ENCODE measurements around the gene SMYD1. TPM values are rescaled to one million over a fixed set of nuclear protein-coding genes. Genes with fewer than 3 reads are reported as not detected.

Gene SMYD1
- total RNA-seq, 2 experiments from 2014 or later: not detected

GRCh38 chr2:88091943-88092342 is 24.3 kb downstream of the SMYD1 start:
- DNase-seq: no peak
- no peaks in the 10 kb centered on the region for H3K36me3 Mint-ChIP-seq (ENCODE audit: low read depth)
- CTCF ChIA-PET: interaction anchor here (0.9 kb wide), 1 partner anchor 31 kb away, joined by 3 read pairs; no protein-coding TSS in a partner anchor
- H3K4me3 Mint-ChIP-seq: no peak overlapping the region
- H3K27me3 Mint-ChIP-seq (ENCODE audit: low read depth): no peaks in the 10 kb centered on the region
- H3K27ac Mint-ChIP-seq: no peak overlapping the region
- intact Hi-C loops (cut with micrococcal nuclease): loop anchor here (2.0 kb wide), 1 partner anchor 31 kb away; no protein-coding TSS in a partner anchor
- no peaks in the 10 kb centered on the region for H3K9me3 Mint-ChIP-seq
- H3K4me1 Mint-ChIP-seq (ENCODE audit: low read depth): peaks cover 22% of the 10 kb centered on the region

- CTCF ChIA-PET: interaction anchor here (0.9 kb wide), 1 partner anchor 32 kb away, joined by 3 read pairs; no protein-coding TSS in a partner anchor
These were observed 25.1 kb downstream of the SMYD1 start for GRCh38 chr2:88092773-88093172.

GRCh38 chr2:88095022-88095421 is 27.4 kb downstream of the SMYD1 start:
- Mint-ChIP-seq H3K9me3 (no peaks in the 10 kb centered on the region), H3K27me3 (ENCODE audit: low read depth) (no peaks in the 10 kb centered on the region), H3K4me3 (no peak overlapping the region), H3K27ac (no peak overlapping the region), H3K4me1 (ENCODE audit: low read depth) (peaks cover 18% of the 10 kb centered on the region), H3K36me3 (ENCODE audit: low read depth) (no peaks in the 10 kb centered on the region)
- no peak for DNase-seq
- intact Hi-C loops (cut with micrococcal nuclease): no loop called here
- CTCF ChIA-PET: no interaction called here

More at GRCh38 chr2:88092773-88093172, 25.1 kb downstream of the SMYD1 start:
- Mint-ChIP-seq H3K9me3 (no peaks in the 10 kb centered on the region), H3K27me3 (ENCODE audit: low read depth) (no peaks in the 10 kb centered on the region), H3K4me1 (ENCODE audit: low read depth) (peaks cover 22% of the 10 kb centered on the region), H3K4me3 (no peak overlapping the region), H3K36me3 (ENCODE audit: low read depth) (no peaks in the 10 kb centered on the region), H3K27ac (no peak overlapping the region)
- intact Hi-C loops (cut with micrococcal nuclease): no loop called here
- DNase-seq: no peak

GRCh38 chr2:88096708-88097107 is 29.1 kb downstream of the SMYD1 start:
- Mint-ChIP-seq H3K27me3 (ENCODE audit: low read depth) (no peaks in the 10 kb centered on the region), H3K36me3 (ENCODE audit: low read depth) (no peaks in the 10 kb centered on the region), H3K4me3 (no peak overlapping the region), H3K4me1 (ENCODE audit: low read depth) (peaks cover 3% of the 10 kb centered on the region), H3K27ac (no peak overlapping the region), H3K9me3 (no peaks in the 10 kb centered on the region)
- DNase-seq: no peak
- intact Hi-C loops (cut with micrococcal nuclease): no loop called here
- CTCF ChIA-PET: interaction anchor here (0.7 to 1.4 kb wide), 2 partner anchors 36 to 63 kb away, joined by 4 to 6 read pairs; no protein-coding TSS in a partner anchor

- no peaks in the 10 kb centered on the region for H3K9me3 Mint-ChIP-seq
- H3K4me1 Mint-ChIP-seq (ENCODE audit: low read depth): peaks cover 2% of the 10 kb centered on the region
- H3K4me3 Mint-ChIP-seq: no peak overlapping the region
- no peaks in the 10 kb centered on the region for H3K27me3 Mint-ChIP-seq (ENCODE audit: low read depth)
- DNase-seq: no peak
- intact Hi-C loops (cut with micrococcal nuclease): no loop called here
- CTCF ChIA-PET: no interaction called here
- no peaks in the 10 kb centered on the region for H3K36me3 Mint-ChIP-seq (ENCODE audit: low read depth)
- H3K27ac Mint-ChIP-seq: no peak overlapping the region
These were observed 29.6 kb downstream of the SMYD1 start for GRCh38 chr2:88097192-88097591.

- Mint-ChIP-seq H3K27ac (no peak overlapping the region), H3K4me3 (no peak overlapping the region), H3K4me1 (ENCODE audit: low read depth) (peaks cover under 1% of the 10 kb centered on the region), H3K9me3 (no peaks in the 10 kb centered on the region), H3K36me3 (ENCODE audit: low read depth) (no peaks in the 10 kb centered on the region), H3K27me3 (ENCODE audit: low read depth) (no peaks in the 10 kb centered on the region)
- CTCF ChIA-PET: no interaction called here
- no peak for DNase-seq
- intact Hi-C loops (cut with micrococcal nuclease): no loop called here
These were observed 30.4 kb downstream of the SMYD1 start for GRCh38 chr2:88097891-88098557.

- no peaks in the 10 kb centered on the region for H3K36me3 Mint-ChIP-seq (ENCODE audit: low read depth)
- intact Hi-C loops (cut with micrococcal nuclease): no loop called here
These were observed 30.9 kb downstream of the SMYD1 start for GRCh38 chr2:88098558-88098900.

GRCh38 chr2:88099798-88100488 is 32.3 kb downstream of the SMYD1 start:
- no peak overlapping the region for H3K4me3 Mint-ChIP-seq
- no peaks in the 10 kb centered on the region for H3K36me3 Mint-ChIP-seq (ENCODE audit: low read depth)
- H3K27me3 Mint-ChIP-seq (ENCODE audit: low read depth): no peaks in the 10 kb centered on the region
- no peak overlapping the region for H3K27ac Mint-ChIP-seq
- intact Hi-C loops (cut with micrococcal nuclease): no loop called here
- no peaks in the 10 kb centered on the region for H3K4me1 Mint-ChIP-seq (ENCODE audit: low read depth)
- no peak for DNase-seq
- H3K9me3 Mint-ChIP-seq: no peaks in the 10 kb centered on the region
- CTCF ChIA-PET: interaction anchor here (0.6 to 1.1 kb wide), 2 partner anchors 40 to 1397 kb away, joined by 5 to 7 read pairs; no protein-coding TSS in a partner anchor

More at GRCh38 chr2:88098558-88098900, 30.9 kb downstream of the SMYD1 start:
- CTCF ChIA-PET: no interaction called here
- Mint-ChIP-seq H3K4me1 (ENCODE audit: low read depth) (no peaks in the 10 kb centered on the region), H3K27me3 (ENCODE audit: low read depth) (no peaks in the 10 kb centered on the region), H3K4me3 (no peak overlapping the region), H3K9me3 (no peaks in the 10 kb centered on the region), H3K27ac (no peak overlapping the region)
- DNase-seq: no peak

GRCh38 chr2:88100489-88100858 is 32.8 kb downstream of the SMYD1 start:
- no peak overlapping the region for H3K4me3 Mint-ChIP-seq
- DNase-seq: no peak
- no peak overlapping the region for H3K27ac Mint-ChIP-seq
- CTCF ChIA-PET: interaction anchor here (0.6 to 1.1 kb wide), 2 partner anchors 40 to 1397 kb away, joined by 5 to 7 read pairs; no protein-coding TSS in a partner anchor
- intact Hi-C loops (cut with micrococcal nuclease): no loop called here
- no peaks in the 10 kb centered on the region for H3K36me3 Mint-ChIP-seq (ENCODE audit: low read depth)
- H3K27me3 Mint-ChIP-seq (ENCODE audit: low read depth): no peaks in the 10 kb centered on the region
- H3K4me1 Mint-ChIP-seq (ENCODE audit: low read depth): no peaks in the 10 kb centered on the region
- H3K9me3 Mint-ChIP-seq: no peaks in the 10 kb centered on the region

- Mint-ChIP-seq H3K36me3 (ENCODE audit: low read depth) (no peaks in the 10 kb centered on the region), H3K4me3 (no peak overlapping the region), H3K9me3 (no peaks in the 10 kb centered on the region), H3K4me1 (ENCODE audit: low read depth) (no peaks in the 10 kb centered on the region), H3K27ac (no peak overlapping the region), H3K27me3 (ENCODE audit: low read depth) (no peaks in the 10 kb centered on the region)
- CTCF ChIA-PET: interaction anchor here (0.5 to 1.9 kb wide), 2 partner anchors 48 to 1593 kb away, joined by 4 to 7 read pairs; no protein-coding TSS in a partner anchor
- DNase-seq: no peak
- intact Hi-C loops (cut with micrococcal nuclease): no loop called here
These were observed 41.2 kb downstream of the SMYD1 start for GRCh38 chr2:88108796-88109195.

- Mint-ChIP-seq H3K27me3 (ENCODE audit: low read depth) (no peaks in the 10 kb centered on the region), H3K36me3 (ENCODE audit: low read depth) (no peaks in the 10 kb centered on the region), H3K4me1 (ENCODE audit: low read depth) (no peaks in the 10 kb centered on the region), H3K27ac (no peak overlapping the region), H3K4me3 (no peak overlapping the region), H3K9me3 (no peaks in the 10 kb centered on the region)
- intact Hi-C loops (cut with micrococcal nuclease): no loop called here
- no peak for DNase-seq
- CTCF ChIA-PET: no interaction called here
These were observed 43.2 kb downstream of the SMYD1 start for GRCh38 chr2:88110830-88111229.

GRCh38 chr2:88113069-88113468 is 45.4 kb downstream of the SMYD1 start:
- intact Hi-C loops (cut with micrococcal nuclease): no loop called here
- CTCF ChIA-PET: no interaction called here
- Mint-ChIP-seq H3K27me3 (ENCODE audit: low read depth) (no peaks in the 10 kb centered on the region), H3K9me3 (no peaks in the 10 kb centered on the region), H3K27ac (no peak overlapping the region), H3K4me1 (ENCODE audit: low read depth) (no peaks in the 10 kb centered on the region), H3K36me3 (ENCODE audit: low read depth) (no peaks in the 10 kb centered on the region), H3K4me3 (no peak overlapping the region)
- no peak for DNase-seq

- Mint-ChIP-seq H3K4me1 (ENCODE audit: low read depth) (no peaks in the 10 kb centered on the region), H3K9me3 (no peaks in the 10 kb centered on the region), H3K27ac (no peak overlapping the region), H3K36me3 (ENCODE audit: low read depth) (no peaks in the 10 kb centered on the region), H3K4me3 (no peak overlapping the region), H3K27me3 (ENCODE audit: low read depth) (no peaks in the 10 kb centered on the region)
- intact Hi-C loops (cut with micrococcal nuclease): no loop called here
- CTCF ChIA-PET: interaction anchor here (0.6 to 2.2 kb wide), 3 partner anchors 45 to 500 kb away, joined by 3 to 9 read pairs (median 3); no protein-coding TSS in a partner anchor
- DNase-seq: no peak
These were observed 47.3 kb downstream of the SMYD1 start for GRCh38 chr2:88114889-88115288.
